ENCODE measurements around the gene ATXN3.

ATXN3 gene

DNA sequence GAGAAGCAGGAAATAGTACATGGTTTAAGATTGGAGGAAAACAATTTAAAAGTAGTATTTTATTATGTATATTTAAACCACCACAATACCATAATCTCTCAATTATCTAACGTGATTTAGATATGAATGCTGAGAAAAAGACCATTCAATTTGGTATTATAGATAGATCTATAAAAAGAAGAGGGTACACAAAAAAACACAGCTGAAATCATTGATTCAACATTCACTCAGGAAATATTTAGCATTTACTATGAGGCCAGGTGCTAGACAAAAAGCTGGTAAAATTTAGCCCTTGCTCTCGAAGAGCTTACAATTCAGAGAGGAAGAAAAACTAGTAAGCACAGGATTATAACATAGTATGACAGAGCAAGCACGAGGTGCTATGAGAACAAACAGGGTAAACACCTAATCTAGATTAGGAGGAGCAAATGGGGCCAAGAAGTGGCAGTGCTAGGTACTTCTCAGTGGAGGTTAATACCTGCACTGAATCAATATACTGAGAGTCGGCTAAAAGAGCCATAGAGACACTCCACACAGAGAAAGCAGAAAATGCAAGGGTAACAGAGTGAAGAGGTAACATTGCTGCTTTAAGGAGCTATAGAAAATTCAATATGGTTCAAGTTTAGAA is 94.1 kb downstream of the ATXN3 start:
- TF ChIP-seq EP300 (IDR thresholded peaks at IDR 0.05; ENCODE audit: borderline replicate concordance) (no peak), USF1 (IDR thresholded peaks at IDR 0.05) (no peak), TAF1 (IDR thresholded peaks at IDR 0.05; ENCODE audit: low read depth) (no peak), YY1 (IDR thresholded peaks at IDR 0.05; ENCODE audit: low read depth) (no peak), FOXM1 (IDR thresholded peaks at IDR 0.05; ENCODE audit: borderline replicate concordance, low read depth) (no peak), CEBPB (IDR thresholded peaks at IDR 0.05) (no peak), TEAD4 (IDR thresholded peaks at IDR 0.05) (no peak), CREB1 (IDR thresholded peaks at IDR 0.05; ENCODE audit: low read depth) (no peak), EGR1 (IDR thresholded peaks at IDR 0.05) (no peak), MAX (IDR thresholded peaks at IDR 0.05) (no peak), REST (IDR thresholded peaks at IDR 0.05; ENCODE audit: low read depth) (no peak), TCF12 (IDR thresholded peaks at IDR 0.05; ENCODE audit: low read depth) (no peak), RAD21 (IDR thresholded peaks at IDR 0.05; ENCODE audit: low read depth) (no peak), NFIC (IDR thresholded peaks at IDR 0.05) (no peak), ZBTB7A (IDR thresholded peaks at IDR 0.05; ENCODE audit: low read depth) (no peak)

GRCh38 chr14:92010644-92011043 is 95.7 kb downstream of the ATXN3 start:
- TF ChIP-seq MAX (IDR thresholded peaks at IDR 0.05) (no peak), EGR1 (IDR thresholded peaks at IDR 0.05) (no peak), YY1 (IDR thresholded peaks at IDR 0.05; ENCODE audit: low read depth) (no peak), TEAD4 (IDR thresholded peaks at IDR 0.05) (no peak), TAF1 (IDR thresholded peaks at IDR 0.05; ENCODE audit: low read depth) (no peak), EP300 (IDR thresholded peaks at IDR 0.05; ENCODE audit: borderline replicate concordance) (no peak), CEBPB (IDR thresholded peaks at IDR 0.05) (no peak), NFIC (IDR thresholded peaks at IDR 0.05) (no peak), ZBTB7A (IDR thresholded peaks at IDR 0.05; ENCODE audit: low read depth) (no peak), FOXM1 (IDR thresholded peaks at IDR 0.05; ENCODE audit: borderline replicate concordance, low read depth) (no peak), REST (IDR thresholded peaks at IDR 0.05; ENCODE audit: low read depth) (no peak), USF1 (IDR thresholded peaks at IDR 0.05) (no peak), TCF12 (IDR thresholded peaks at IDR 0.05; ENCODE audit: low read depth) (no peak), CREB1 (IDR thresholded peaks at IDR 0.05; ENCODE audit: low read depth) (no peak), RAD21 (IDR thresholded peaks at IDR 0.05; ENCODE audit: low read depth) (no peak)

DNA sequence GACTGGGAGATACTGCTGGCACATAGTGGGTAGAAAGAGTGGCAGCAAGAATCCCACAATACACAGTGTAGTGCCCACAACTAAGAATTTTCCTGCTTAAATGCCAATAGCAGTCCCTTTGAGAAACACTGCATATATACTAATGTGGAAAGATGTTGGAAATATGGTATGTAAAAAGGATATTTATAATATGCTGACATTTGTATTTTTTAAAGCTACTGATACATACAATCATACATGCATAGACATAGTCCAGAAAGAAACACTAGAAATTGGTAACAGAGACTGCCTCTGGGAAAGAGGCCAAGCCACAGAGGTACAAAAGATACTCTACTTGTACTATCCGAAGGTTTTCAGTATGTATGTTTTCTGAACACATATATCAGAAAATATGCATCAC is 96.8 kb downstream of the ATXN3 start:
- no peak for TF ChIP-seq YY1 (IDR thresholded peaks at IDR 0.05; ENCODE audit: low read depth)
- TF ChIP-seq RAD21 (IDR thresholded peaks at IDR 0.05; ENCODE audit: low read depth) = no peak
- no peak for TF ChIP-seq EGR1 (IDR thresholded peaks at IDR 0.05)
- TF ChIP-seq USF1 (IDR thresholded peaks at IDR 0.05) = no peak
- TF ChIP-seq FOXM1 (IDR thresholded peaks at IDR 0.05; ENCODE audit: borderline replicate concordance, low read depth) = no peak
- TF ChIP-seq TAF1 (IDR thresholded peaks at IDR 0.05; ENCODE audit: low read depth) = no peak
- no peak for TF ChIP-seq REST (IDR thresholded peaks at IDR 0.05; ENCODE audit: low read depth)
- TF ChIP-seq ZBTB7A (IDR thresholded peaks at IDR 0.05; ENCODE audit: low read depth) = no peak
- TF ChIP-seq EP300 (IDR thresholded peaks at IDR 0.05; ENCODE audit: borderline replicate concordance) = no peak
- TF ChIP-seq CREB1 (IDR thresholded peaks at IDR 0.05; ENCODE audit: low read depth) = no peak
- no peak for TF ChIP-seq MAX (IDR thresholded peaks at IDR 0.05)
- TF ChIP-seq NFIC (IDR thresholded peaks at IDR 0.05) = no peak
